HepG2 (cell line): ENCODE measurements around the gene TMEM63B. TPM values are rescaled to one million over a fixed set of nuclear protein-coding genes. Genes with fewer than 3 reads are reported as not detected.

ENCODE experiments used
- ATAC-seq: fragments of 200-7000 bp; cut with Tn5 transposase; 3 replicates; pipeline ENCODE4 v1.9.1; 2020; ENCODE audit warnings: mild to moderate bottlenecking, moderate library complexity
- BruUV-seq: library from RNA; stranded (reverse); fragments of 400-500 nt; replicated peaks from 2 replicates; lab custom pipeline; 2021; lab: Mats Ljungman, UMichigan
- CTCF ChIA-PET: fragments of 300-600 bp; formaldehyde crosslinking; extraction: SDS; loops from one replicate; lab custom pipeline; 2021; ENCODE audit warnings: low total read pairs, inconsistent platforms, low intra/inter-chr PET ratio; lab: Yijun Ruan, JAX
- POLR2A ChIA-PET: fragments of 350-600 bp; sonication (Branson Sonifier 250); formaldehyde crosslinking; loops from one replicate; lab custom pipeline; 2020; ENCODE audit warnings: antibody characterized with exemption, inconsistent platforms; lab: Yijun Ruan, JAX
- DNase-seq: peaks from one replicate; pipeline ENCODE4 v3.0.0-alpha.2; 2015; ENCODE audit warnings: low spot score
- FAIRE-seq: peaks from 3 replicates; lab custom pipeline; 2011; peaks lifted over from hg19 to GRCh38; lab: Jason Lieb, UNC
- H2AFZ ChIP-seq: one replicate; pipeline ENCODE4 v1.6.1; 2011; ENCODE audit warnings: low read length, inconsistent platforms
- H3K27ac ChIP-seq: fragments of 300-600 bp; 3 replicates; pipeline ENCODE4 v1.8.0; 2011; ENCODE audit warnings: mixed run types, mild to moderate bottlenecking, mixed read lengths, low read length, inconsistent platforms; ENCODE audit not compliant: insufficient read depth; ENCODE audit errors: extremely low read length
- H3K27me3 ChIP-seq, 2 experiments: fragments of 200-600 bp in 1 of 2; 2 replicates in 1 of 2; 3 replicates in 1 of 2; pipeline versions ENCODE4 v1.6.0 to v1.8.0; 2011; ENCODE audit warnings: low read length in 2 of 2, mild to moderate bottlenecking in 2 of 2, moderate library complexity in 2 of 2, inconsistent platforms in 1 of 2; ENCODE audit not compliant: insufficient read depth in 2 of 2, control insufficient read depth in 1 of 2
- H3K36me3 ChIP-seq, 2 experiments: fragments of 200-600 bp in 1 of 2; replicated peaks in 1 of 2; 2 replicates in 1 of 2; 3 replicates in 1 of 2; pipeline versions ENCODE4 v1.5.1 to v1.8.0; 2011; ENCODE audit warnings: low read length in 2 of 2, inconsistent platforms in 1 of 2; ENCODE audit not compliant: insufficient read depth in 2 of 2, control insufficient read depth in 1 of 2
- H3K4me1 ChIP-seq: 2 replicates; pipeline ENCODE4 v1.5.1; 2012; ENCODE audit warnings: low read length, inconsistent platforms; ENCODE audit not compliant: insufficient read depth
- H3K4me2 ChIP-seq: 2 replicates; pipeline ENCODE4 v1.6.0; 2011; ENCODE audit warnings: low read depth, low read length, inconsistent platforms
- H3K4me3 ChIP-seq, 3 experiments: fragments of 200-600 bp in 1 of 3; sonication (generic), shearing (Covaris generic) in 1 of 3; replicated peaks in 1 of 3; 2 replicates each; pipeline ENCODE4 v1.5.1; 2011 to 2016; ENCODE audit warnings: low read length in 3 of 3, inconsistent platforms in 2 of 3, low read depth in 2 of 3, mild to moderate bottlenecking in 2 of 3, control low read depth in 1 of 3, mixed read lengths in 1 of 3; ENCODE audit not compliant: insufficient read depth in 1 of 3
- H3K79me2 ChIP-seq: one replicate; pipeline ENCODE4 v1.6.1; 2011; ENCODE audit warnings: low read length, inconsistent platforms; ENCODE audit not compliant: insufficient read depth
- H3K9ac ChIP-seq: 2 replicates; pipeline ENCODE4 v1.6.0; 2011; ENCODE audit warnings: mild to moderate bottlenecking, low read depth, low read length, inconsistent platforms; ENCODE audit not compliant: insufficient read depth
- H3K9me3 ChIP-seq: 2 replicates; pipeline ENCODE4 v1.5.1; 2012; ENCODE audit warnings: mild to moderate bottlenecking, low read length
- H4K20me1 ChIP-seq: 2 replicates; pipeline ENCODE4 v1.6.0; 2011; ENCODE audit warnings: inconsistent platforms, mild to moderate bottlenecking, low read length, moderate library complexity; ENCODE audit not compliant: insufficient read depth
- CERS6 ChIP-seq: sonication (generic); formaldehyde crosslinking; IDR thresholded peaks from 2 replicates; pipeline ENCODE4 v1.5.0; 2020; ENCODE audit warnings: missing genetic modification reagents
- POLR2AphosphoS5 ChIP-seq: IDR thresholded peaks from 2 replicates; pipeline ENCODE4 v1.6.1; 2012; ENCODE audit warnings: low read depth, low read length
- RBM22 ChIP-seq: fragments of 200-400 bp; formaldehyde crosslinking; optimal IDR thresholded peaks from 2 replicates; pipeline ENCODE3; 2017; ENCODE audit warnings: mild to moderate bottlenecking, low read length, moderate library complexity
- SSRP1 ChIP-seq: IDR thresholded peaks from 2 replicates; pipeline ENCODE4 v1.6.1; 2016; ENCODE audit warnings: control low read depth
- TBL1XR1 ChIP-seq: fragments of 150-350 bp; IDR thresholded peaks from 2 replicates; pipeline ENCODE4 v1.6.1; 2014; ENCODE audit warnings: borderline replicate concordance, low read length; ENCODE audit not compliant: partially characterized antibody
- ZNF225 ChIP-seq: sonication (generic); formaldehyde crosslinking; IDR thresholded peaks from 2 replicates; pipeline ENCODE4 v1.4.0; 2020; ENCODE audit warnings: mild to moderate bottlenecking, missing genetic modification reagents
- ZNF558 ChIP-seq: sonication (generic); formaldehyde crosslinking; IDR thresholded peaks from 2 replicates; pipeline ENCODE4 v1.9.0; 2022; ENCODE audit warnings: mild to moderate bottlenecking, missing genetic modification reagents, borderline replicate concordance
- ZNF598 ChIP-seq: sonication (generic); formaldehyde crosslinking; IDR thresholded peaks from 2 replicates; pipeline ENCODE4 v1.5.1; 2020; ENCODE audit warnings: mild to moderate bottlenecking, missing genetic modification reagents, borderline replicate concordance
- ZNF83 ChIP-seq: sonication (generic); formaldehyde crosslinking; IDR thresholded peaks from 2 replicates; pipeline ENCODE4 v1.4.0; 2020; ENCODE audit warnings: missing genetic modification reagents, mild to moderate bottlenecking, borderline replicate concordance
- WGBS: methylation state at CpG from one replicate; pipeline ENCODE4 v1.1.6; 2017; ENCODE audit warnings: low lambda C conversion rate; 5-methylcytosine and 5-hydroxymethylcytosine counted together
- in situ Hi-C: cut with HindIII; loops from 2 replicates; pipeline ENCODE4 v1.10.0; 2017; ENCODE audit warnings: low pct_unique_long_range_greater_than_20kb; ENCODE audit not compliant: extremely low pct_ligation_motif_present
- intact Hi-C: fragments of 100-400 bp; cut with micrococcal nuclease; formaldehyde crosslinking; loops from one replicate; pipeline ENCODE4 v1.10.0; 2022; ENCODE audit not compliant: unreplicated experiment
- polyA plus RNA-seq, 8 experiments: library from polyadenylated mRNA; depleted of rRNA in 3 of 8; stranded (reverse) in 7 of 8; unstranded in 1 of 8; fragments of >200 nt; fragmentation: Illumina TruSeq in 4 of 8; extraction: Trizol in 4 of 8; gene quantifications; 2 replicates each; pipeline versions ENCODE4 v1.2.1 to v1.2.3, GENCODE V29; 2011 to 2016; ENCODE audit warnings: low read depth in 4 of 8, missing spikeins in 1 of 8, mixed read lengths in 1 of 8; ENCODE audit not compliant: insufficient read depth in 1 of 8
- total RNA-seq, 5 experiments: library from RNA; depleted of rRNA; stranded (reverse); fragments of >200 nt; fragmentation: Illumina TruSeq; extraction: Trizol; gene quantifications; 2 replicates each; pipeline ENCODE4 v1.2.3, GENCODE V29; 2016; ENCODE audit warnings: low read depth in 1 of 5
- TF ChIP-seq, protein P1 (sequence below): sonication (generic); formaldehyde crosslinking; IDR thresholded peaks from 2 replicates; pipeline ENCODE4 v1.5.0; 2020; ENCODE audit warnings: missing genetic modification reagents
- TF ChIP-seq, protein P2 (sequence below): sonication (generic); formaldehyde crosslinking; IDR thresholded peaks from 2 replicates; pipeline ENCODE4 v1.4.0; 2020; ENCODE audit warnings: missing genetic modification reagents, borderline replicate concordance

TMEM63B gene
- total and polyA plus RNA-seq, 2 of the 13 experiments (the other 11 are each of a cell fraction or from before 2014, with no cell fraction given), result 27.4 to 75.8 TPM

- intact Hi-C loops, result no loop called here
- peaks cover 38 to 72% of the 10 kb centered on the region in 2 experiments for H3K36me3 ChIP-seq
- BruUV-seq, result no TSS peak
- peaks cover 22% of the 10 kb centered on the region for H3K79me2 ChIP-seq
- no peak for ATAC-seq
- H3K27ac ChIP-seq, result no peak overlapping the region
- POLR2A ChIA-PET, result no interaction called here
- in situ Hi-C loops, result no loop called here
- H3K9me3 ChIP-seq, result no peaks in the 10 kb centered on the region
- no peak overlapping the region for H3K4me3 ChIP-seq
- H4K20me1 ChIP-seq, result no peaks in the 10 kb centered on the region
- no peak for FAIRE-seq
- H3K27me3 ChIP-seq, result no peaks in the 10 kb centered on the region
- TF ChIP-seq RBM22 (peak; percentile 15), POLR2AphosphoS5 (no peak), ZNF83 (CRISPR knock-in tag) (no peak)
- TF ChIP-seq, protein P1, sequence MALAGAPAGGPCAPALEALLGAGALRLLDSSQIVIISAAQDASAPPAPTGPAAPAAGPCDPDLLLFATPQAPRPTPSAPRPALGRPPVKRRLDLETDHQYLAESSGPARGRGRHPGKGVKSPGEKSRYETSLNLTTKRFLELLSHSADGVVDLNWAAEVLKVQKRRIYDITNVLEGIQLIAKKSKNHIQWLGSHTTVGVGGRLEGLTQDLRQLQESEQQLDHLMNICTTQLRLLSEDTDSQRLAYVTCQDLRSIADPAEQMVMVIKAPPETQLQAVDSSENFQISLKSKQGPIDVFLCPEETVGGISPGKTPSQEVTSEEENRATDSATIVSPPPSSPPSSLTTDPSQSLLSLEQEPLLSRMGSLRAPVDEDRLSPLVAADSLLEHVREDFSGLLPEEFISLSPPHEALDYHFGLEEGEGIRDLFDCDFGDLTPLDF, result no peak
- TF ChIP-seq, all 625 proteins: peak for 1
- CTCF ChIA-PET, result no interaction called here
- H2AFZ ChIP-seq, result no peak overlapping the region
- WGBS, result 100% methylated on average over 4 of the region's 5 CpGs
- no peak overlapping the region for H3K9ac ChIP-seq
- H3K4me1 ChIP-seq, result peaks cover 40% of the 10 kb centered on the region
- no peak overlapping the region for H3K4me2 ChIP-seq
- no peak for DNase-seq
These were observed 20.3 kb upstream of the TMEM63B start for GRCh38 chr6:44107017-44107416.

DNA sequence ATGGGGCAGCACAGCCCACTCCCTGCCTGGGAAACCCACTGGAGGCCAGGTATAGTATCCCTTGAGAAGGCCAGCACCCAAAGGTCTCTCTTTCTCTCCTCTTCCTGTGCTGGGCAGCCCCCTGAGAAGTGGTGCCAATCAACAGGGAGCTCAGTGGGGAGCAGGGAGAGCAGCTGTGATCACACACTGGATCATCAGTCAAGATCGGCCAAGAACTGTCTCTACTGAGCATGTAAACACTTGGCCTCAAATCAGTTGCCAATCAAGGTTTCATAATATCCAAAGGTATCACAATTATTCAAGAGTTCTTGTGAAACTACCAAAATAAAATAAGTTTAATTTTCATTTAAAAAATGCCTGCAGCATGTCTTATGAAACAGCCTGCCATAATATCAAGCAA lies 18.9 kb upstream of the TMEM63B start:
- ChIA-PET POLR2A (no interaction called here), CTCF (no interaction called here)
- Histone ChIP-seq H4K20me1 (no peaks in the 10 kb centered on the region), H3K4me1 (peaks cover 54% of the 10 kb centered on the region), H3K9ac (no peak overlapping the region), H2AFZ (no peak overlapping the region), H3K4me3 (no peak overlapping the region), H3K4me2 (no peak overlapping the region), H3K36me3 (peaks cover 41 to 79% of the 10 kb centered on the region in 2 experiments), H3K79me2 (peaks cover 26% of the 10 kb centered on the region), H3K27me3 (no peaks in the 10 kb centered on the region), H3K27ac (no peak overlapping the region), H3K9me3 (no peaks in the 10 kb centered on the region)
- in situ Hi-C loops, result no loop called here
- no peak for FAIRE-seq
- no peak for DNase-seq
- intact Hi-C loops, result no loop called here
- no TSS peak for BruUV-seq
- ATAC-seq, result no peak
- WGBS, result 80% methylated on average over 1 of the region's 1 CpG
- TF ChIP-seq ZNF225, result no peak
- TF ChIP-seq, protein P2, sequence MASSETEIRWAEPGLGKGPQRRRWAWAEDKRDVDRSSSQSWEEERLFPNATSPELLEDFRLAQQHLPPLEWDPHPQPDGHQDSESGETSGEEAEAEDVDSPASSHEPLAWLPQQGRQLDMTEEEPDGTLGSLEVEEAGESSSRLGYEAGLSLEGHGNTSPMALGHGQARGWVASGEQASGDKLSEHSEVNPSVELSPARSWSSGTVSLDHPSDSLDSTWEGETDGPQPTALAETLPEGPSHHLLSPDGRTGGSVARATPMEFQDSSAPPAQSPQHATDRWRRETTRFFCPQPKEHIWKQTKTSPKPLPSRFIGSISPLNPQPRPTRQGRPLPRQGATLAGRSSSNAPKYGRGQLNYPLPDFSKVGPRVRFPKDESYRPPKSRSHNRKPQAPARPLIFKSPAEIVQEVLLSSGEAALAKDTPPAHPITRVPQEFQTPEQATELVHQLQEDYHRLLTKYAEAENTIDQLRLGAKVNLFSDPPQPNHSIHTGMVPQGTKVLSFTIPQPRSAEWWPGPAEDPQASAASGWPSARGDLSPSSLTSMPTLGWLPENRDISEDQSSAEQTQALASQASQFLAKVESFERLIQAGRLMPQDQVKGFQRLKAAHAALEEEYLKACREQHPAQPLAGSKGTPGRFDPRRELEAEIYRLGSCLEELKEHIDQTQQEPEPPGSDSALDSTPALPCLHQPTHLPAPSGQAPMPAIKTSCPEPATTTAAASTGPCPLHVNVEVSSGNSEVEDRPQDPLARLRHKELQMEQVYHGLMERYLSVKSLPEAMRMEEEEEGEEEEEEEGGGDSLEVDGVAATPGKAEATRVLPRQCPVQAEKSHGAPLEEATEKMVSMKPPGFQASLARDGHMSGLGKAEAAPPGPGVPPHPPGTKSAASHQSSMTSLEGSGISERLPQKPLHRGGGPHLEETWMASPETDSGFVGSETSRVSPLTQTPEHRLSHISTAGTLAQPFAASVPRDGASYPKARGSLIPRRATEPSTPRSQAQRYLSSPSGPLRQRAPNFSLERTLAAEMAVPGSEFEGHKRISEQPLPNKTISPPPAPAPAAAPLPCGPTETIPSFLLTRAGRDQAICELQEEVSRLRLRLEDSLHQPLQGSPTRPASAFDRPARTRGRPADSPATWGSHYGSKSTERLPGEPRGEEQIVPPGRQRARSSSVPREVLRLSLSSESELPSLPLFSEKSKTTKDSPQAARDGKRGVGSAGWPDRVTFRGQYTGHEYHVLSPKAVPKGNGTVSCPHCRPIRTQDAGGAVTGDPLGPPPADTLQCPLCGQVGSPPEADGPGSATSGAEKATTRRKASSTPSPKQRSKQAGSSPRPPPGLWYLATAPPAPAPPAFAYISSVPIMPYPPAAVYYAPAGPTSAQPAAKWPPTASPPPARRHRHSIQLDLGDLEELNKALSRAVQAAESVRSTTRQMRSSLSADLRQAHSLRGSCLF (CRISPR knock-in tag), result no peak
- no peak for TF ChIP-seq SSRP1 (CRISPR knock-in tag)
- TF ChIP-seq ZNF558 (CRISPR knock-in tag), result no peak
- no peak for TF ChIP-seq TBL1XR1
- TF ChIP-seq CERS6, result no peak
- TF ChIP-seq ZNF598, result no peak
